Measurements from ENCODE around the gene UIMC1.

GRCh38 chr5:176891331-176891958 is 115.1 kb downstream of the UIMC1 start:
- TF ChIP-seq, protein P1, sequence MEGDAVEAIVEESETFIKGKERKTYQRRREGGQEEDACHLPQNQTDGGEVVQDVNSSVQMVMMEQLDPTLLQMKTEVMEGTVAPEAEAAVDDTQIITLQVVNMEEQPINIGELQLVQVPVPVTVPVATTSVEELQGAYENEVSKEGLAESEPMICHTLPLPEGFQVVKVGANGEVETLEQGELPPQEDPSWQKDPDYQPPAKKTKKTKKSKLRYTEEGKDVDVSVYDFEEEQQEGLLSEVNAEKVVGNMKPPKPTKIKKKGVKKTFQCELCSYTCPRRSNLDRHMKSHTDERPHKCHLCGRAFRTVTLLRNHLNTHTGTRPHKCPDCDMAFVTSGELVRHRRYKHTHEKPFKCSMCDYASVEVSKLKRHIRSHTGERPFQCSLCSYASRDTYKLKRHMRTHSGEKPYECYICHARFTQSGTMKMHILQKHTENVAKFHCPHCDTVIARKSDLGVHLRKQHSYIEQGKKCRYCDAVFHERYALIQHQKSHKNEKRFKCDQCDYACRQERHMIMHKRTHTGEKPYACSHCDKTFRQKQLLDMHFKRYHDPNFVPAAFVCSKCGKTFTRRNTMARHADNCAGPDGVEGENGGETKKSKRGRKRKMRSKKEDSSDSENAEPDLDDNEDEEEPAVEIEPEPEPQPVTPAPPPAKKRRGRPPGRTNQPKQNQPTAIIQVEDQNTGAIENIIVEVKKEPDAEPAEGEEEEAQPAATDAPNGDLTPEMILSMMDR (conservative IDR thresholded peaks at IDR 0.05; ENCODE audit: low read depth, low read length) = no peak
- no peak for TF ChIP-seq EZH2 (IDR thresholded peaks at IDR 0.05; ENCODE audit: low read length, unreplicated experiment)
- TF ChIP-seq EZH2phosphoT487 (IDR thresholded peaks at IDR 0.05; ENCODE audit: borderline replicate concordance, low read length) = no peak

Data from PC-3 (cell line).